Measurements from ENCODE around the gene USP35.
"Not testable (repeated sequence)": the region's sequence is repeated elsewhere in the genome, so short reads cannot be mapped to it uniquely, and the experiment has no call there.

The USP35 gene

DNA sequence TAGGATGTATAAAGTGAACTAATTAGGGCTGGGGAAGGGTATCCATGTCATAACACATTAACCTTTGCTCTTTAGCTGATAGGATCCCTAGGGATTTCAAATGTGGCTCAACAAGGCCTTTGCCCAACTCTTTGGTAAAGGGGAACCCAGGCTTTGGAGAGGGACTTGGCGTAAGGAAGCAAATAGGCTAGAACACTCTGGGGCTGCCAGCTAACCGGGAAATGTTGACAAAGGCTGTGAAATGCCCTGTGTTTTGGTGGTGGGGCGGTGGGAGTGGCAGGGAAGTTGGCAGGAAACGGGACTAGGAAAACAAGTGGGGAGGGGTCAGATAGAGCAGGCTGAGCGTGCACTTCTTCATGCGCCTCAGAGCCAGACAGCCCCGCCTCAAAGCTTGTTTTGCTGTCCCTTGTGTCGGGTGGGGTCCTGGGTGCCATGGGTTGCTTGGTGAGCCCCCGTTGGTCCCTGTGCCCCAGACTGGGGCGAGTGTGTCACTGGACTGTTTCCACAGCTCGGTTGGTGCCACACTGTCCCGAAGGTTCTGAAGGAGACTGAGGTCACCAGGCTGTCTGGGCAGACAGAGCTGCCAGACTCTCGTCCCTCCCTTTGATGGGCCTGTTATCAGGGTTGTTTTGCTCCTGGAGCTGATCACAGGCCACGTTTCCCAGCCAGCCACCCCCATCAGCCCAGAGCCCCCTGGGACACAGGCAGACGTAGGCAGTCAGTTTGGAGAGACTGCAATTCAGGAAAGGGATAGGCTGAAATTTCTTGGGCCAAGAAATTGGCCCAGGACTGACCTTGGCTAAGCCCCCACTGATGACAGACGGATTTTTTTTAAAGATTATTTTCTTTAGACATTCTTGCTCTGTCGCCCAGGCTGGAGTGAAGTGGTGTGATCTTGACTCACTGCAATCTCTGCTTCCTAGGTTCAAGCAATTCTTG is 19.9 kb upstream of the USP35 start:
- no peak for DNase-seq

DNA sequence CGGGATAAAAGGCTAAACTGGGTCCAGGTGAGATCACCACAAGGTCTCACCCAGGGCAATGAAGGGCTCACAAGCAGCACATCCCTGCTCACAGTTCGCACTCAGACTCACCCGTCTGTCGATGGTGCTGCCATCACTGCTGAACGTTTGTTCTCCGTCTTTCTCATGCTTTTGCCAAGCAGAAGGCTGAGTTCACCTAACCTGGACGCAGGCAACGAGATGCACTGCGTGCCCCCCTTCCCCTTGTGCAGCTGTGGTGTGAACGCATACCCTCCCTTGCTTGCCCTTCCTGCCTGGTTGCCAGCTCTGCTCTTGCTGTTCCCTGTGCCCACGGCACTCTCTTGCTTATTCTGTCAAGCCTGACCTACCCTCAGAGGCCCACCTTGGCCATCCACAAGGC is 18.3 kb upstream of the USP35 start:
- DNase-seq, result no peak

DNA sequence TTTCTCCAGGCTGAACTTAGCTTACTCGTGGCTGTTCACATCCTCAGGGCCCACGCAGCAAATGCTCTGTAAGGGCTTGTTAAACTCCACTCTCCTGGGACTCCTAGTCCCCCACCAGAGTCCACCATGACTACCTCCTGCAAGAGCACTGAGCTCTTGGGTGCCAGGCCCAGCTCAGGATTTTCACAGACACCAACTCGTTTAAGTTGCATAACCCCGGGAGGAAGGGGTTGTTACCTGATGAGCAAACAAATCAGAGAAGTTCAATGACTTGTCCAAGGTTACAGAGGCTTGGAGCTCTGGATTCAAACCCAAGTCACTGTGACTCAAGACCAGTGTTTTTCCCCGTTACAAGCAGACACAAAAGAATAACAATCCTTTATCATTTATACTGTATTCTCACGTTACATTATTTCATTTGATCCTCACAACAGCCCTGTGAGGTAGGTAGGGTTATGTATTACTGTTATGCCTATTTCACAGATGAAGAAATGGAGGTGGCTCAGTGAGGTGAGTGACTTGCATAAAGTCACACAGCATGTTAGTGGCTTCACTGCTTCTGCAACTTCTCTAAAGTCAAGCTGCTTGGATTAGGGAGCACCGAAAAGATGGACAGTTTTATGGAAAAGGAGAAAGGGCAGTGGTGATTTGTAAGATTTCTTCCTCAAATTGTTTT is 17.7 kb upstream of the USP35 start:
- DNase-seq, result no peak

DNA sequence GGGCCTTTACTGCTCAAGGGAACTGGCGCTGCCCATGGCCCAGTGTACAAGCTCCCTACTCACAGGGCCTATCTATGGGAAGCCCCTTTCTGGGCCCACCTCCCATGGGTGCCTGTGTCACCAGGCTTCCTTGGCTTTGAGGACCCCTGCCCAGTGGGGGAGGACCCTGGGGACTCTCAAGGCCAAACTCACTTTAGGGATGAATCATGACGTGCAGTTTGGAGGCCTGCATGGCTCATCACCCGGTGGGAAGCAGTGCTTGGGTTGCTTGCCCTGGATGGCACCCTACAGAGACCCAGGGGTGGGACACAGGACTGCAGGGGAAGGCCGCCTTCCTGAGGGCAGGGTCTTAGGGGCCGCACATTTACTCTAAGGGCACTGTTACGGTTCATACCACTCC is 16.8 kb upstream of the USP35 start:
- DNase-seq, result no peak

DNA sequence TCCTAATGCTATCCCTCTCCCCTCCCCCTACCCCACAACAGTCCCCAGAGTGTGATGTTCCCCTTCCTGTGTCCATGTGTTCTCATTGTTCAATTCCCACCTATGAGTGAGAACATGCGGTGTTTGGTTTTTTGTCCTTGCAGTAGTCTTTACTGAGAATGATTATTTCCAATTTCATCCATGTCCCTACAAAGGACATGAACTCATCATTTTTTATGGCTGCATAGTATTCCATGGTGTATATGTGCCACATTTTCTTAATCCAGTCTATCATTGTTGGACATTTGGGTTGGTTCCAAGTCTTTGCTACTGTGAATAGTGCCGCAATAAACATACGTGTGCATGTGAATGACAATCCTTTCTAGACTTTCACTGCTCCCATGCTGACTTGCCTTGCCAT is 12.9 kb upstream of the USP35 start:
- DNase-seq, result not testable (repeated sequence)

DNA sequence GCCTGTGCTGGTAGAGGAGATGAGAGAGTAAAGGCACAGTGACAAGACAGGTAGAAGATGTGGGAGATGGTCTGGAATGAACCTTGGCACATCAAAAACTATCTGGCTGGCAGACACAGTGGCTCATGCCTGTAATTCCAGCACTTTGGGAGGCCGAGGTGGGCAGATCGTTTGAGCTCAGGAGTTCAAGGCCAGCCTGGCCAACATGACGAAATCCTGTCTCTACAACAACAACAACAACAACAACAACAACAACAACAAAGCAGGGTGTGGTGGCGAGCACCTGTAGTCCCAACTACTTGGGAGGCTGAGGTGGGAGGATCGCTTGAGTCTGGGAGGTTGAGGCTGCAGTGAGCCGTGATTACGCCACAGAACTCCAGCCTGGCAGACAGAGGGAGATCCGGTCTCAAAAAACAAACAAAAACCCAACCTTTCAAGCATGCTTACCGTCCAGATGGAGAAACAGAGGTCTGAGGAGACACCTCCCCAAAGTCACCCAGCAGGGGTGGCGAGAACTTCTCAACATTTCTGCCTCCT is 12.0 kb upstream of the USP35 start:
- DNase-seq, result no peak

DNA sequence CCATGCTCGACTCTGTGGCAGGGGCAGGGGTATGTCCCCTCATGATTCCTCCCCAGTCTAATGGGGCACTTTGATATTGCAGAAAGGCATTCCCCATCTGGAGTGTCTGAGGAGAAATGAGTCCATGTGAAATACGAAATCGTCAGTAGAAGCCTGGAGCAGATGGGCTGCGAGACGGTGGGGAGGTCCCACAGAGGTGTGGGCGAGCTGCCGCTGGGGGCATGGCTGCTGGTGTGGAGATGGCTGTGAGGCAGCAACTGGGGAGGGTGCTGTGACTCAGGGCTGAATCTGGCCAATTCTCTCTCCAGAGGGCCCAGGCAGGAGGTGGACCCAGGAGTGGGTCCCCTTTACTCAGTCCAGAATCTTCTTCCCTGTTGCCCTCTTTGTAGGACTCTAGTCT is 11.5 kb upstream of the USP35 start:
- DNase-seq, result no peak

DNA sequence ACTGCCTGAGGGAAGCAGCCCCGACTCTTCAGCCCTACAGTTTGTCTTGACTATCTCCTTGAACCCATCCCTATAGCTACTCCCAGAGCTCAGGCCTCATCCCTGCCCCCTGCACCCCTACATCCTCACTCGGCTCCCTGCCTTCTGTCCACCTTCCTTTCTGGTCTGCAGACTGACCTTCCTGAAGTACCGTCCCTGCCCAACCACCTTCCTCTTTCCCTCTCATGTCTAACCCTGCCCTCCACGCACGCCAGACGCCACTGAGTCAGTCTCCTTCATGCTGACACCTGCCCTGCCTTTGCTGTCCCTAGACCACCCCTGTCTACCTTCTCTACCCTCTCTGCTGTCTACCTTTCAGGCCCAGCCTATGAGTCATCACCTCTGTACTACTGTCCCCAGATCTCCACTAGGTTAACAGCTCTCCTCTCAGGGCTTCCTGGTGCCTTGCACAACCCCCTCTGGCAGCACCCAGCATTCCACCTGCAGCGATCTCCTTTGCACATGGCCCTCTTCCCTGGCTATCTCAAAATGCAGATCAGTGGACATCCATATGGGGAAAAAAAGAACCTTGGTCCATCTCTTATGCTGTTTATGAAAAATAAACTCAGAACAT is 9.2 kb upstream of the USP35 start:
- no peak for DNase-seq

DNA sequence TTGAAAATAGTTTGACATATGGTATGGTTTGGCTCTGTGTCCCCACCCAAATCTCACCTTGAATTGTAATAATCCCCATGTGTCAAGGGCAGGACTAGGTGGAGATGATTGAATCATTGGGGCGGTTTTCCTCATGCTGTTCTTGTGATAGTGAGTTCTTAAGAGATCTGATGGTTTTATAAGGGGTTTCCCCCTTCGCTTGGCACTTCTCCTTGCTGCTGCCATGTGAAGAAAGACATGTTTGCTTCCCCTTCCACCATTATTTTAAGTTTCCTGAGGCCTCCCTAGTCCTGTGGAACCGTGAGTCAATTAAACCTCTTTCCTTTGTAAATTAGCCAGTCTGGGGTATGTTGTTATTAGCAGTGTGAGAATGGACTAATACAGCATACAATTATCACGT is 8.0 kb upstream of the USP35 start:
- DNase-seq, result no peak

DNA sequence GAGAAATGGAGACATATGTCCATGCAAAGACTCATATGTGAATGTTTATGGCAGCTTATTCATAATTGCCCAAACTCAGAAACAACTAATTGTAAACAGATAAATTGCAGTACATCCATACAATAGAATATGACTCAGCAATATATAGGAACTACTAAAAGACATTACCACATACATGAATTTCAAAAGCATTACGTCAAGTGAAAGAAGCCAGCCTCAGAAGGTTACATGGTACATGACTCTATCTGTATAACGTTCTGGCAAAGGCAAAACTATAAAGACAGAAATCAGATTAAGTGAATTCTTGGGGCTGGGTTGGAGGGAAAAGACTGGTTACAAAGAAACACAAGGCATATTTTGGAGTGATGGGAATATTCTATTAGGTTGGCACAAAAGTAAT is 7.5 kb upstream of the USP35 start:
- DNase-seq, result no peak

DNA sequence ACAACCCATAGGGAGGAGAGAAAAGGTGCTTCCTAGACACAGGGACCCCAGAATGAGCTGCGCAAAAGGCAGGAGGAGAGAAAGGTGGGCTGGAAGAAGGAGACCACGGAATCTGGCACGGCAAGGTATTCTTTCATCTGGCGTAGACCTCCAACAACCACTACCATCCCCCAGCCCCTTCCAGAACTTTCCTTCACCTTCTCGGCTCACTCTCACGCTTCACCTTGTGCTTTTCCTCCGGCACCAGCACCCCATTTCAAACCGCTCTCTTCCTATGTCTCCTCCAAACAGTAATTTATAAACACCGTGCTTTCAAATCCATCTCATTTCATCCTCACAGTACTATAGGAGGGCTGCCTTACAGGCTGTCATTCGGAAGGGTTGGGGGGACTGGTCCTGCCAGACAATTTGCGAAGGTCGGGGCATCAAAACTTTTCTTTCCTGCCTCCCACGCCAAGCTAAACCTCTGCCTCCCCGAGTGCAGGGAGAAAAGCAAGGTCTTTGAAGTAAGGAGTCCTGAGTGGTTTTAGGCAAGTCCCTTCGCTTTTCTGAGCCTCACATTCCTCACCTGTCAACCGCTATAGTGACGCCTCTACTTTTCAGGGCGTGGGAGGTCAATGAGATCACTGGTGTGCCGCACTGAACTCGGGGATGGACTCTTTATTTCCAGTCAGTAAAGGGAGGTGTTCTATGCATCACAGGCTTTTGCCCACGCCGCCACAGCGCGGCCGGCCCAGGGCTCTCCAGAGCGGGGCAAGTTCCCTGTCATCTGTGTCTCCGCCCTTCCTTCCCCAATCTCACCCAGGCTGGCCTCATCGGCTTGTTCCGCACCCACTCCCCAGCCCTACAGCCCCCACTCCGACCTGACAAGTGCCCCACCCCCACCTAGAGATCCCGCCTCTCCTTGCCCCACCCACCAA is 1.1 kb upstream of the USP35 start:
- no peak for DNase-seq

DNA sequence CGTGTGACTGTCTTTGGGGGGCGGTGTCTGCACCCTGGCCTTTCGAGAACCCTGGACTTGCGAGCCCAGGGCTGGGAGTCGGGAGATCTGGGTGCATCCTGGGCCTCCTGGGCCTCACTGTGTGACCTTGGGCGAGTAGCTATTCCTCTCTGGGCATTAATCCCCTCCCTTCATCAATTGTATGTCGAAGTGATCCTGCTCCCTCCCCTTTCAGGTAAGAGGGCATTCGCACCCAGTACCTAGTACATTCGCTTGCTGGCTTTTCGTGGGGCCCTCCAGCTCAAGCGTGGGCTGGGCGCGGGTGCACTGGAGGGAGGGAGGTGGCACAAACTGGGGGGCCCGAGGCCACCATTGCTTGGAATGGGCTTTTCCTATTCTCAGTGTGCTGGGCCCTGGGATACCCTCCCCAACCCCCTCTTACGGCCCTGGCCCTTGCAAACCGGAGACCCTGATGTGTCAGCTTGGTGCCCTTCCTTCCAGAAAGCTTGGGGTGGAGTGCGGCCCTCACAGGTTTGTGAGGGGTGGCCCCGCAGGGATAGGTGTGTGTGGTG is 530 bp downstream of the USP35 start:
- no peak for DNase-seq

DNA sequence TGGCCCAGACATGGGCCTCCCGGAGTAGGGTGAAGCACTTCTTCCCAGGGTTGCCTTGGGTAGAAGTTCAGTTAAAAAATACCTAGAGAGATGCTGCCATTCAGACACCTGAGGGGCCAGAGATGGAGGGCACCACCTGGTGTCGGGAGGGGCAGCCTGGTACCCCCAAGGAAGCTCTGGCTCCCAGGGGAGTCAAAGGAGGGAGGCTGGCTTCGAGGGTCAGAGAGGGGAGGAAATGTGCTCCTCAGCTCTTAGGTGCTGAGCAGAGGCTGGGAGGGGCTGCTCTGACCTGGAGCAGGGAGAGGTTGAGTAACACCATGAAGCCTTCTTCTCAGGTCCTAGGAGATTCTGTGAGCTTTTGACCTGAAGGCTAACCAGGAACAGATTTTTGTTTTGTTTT is 1.1 kb downstream of the USP35 start:
- DNase-seq, result no peak

DNA sequence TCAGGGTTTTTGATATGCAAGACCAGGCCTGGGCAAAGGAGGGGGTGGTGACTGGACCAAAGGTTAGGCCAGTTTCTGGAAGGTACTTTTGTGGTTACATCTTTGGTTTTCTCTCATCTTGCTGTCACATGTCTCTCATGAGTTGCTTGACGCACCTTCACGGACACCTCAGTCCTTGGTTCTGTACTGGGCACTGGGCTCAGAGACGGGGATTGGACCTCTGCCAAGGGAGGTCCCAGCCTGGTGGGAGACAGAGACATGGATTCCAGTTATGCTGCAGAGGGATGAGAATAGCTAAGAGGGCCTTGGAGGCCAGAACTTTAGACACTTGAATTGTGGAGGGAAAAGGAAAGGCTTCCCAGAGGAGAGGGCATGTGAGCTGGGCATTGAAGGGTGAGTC is 1.7 kb downstream of the USP35 start:
- no peak for DNase-seq

DNA sequence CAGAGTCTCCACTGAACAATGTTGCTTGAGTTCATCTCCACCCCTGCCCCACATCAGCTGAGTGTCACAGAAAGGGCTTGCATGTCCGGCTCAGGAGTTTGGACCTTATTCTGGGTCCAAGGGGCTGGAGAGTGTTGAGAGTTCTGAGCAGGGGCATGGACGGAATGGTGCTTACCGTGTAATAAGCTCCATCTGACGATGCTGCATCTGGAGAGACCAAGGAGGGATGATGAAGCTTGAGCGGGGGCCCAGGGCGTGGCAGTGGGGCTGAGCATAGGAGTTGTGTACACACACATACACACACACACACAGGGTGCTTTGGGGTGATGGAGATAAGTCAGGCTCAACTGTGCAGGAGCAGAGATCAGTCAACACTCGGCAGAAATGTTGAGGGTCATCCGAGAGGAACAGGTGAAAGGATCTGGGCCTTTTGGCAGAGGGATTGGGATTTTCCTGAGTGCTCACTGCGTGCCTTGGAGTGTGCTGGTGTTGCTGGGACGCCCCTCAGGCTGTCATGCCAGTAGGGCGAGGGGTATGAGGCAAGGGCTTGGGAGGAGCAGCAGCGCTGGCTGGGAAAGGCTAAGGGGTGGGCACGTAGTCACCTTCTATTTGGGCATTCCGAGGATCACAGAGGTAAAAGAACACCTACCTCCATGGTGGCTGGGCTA is 2.3 kb downstream of the USP35 start:
- no peak for DNase-seq

DNA sequence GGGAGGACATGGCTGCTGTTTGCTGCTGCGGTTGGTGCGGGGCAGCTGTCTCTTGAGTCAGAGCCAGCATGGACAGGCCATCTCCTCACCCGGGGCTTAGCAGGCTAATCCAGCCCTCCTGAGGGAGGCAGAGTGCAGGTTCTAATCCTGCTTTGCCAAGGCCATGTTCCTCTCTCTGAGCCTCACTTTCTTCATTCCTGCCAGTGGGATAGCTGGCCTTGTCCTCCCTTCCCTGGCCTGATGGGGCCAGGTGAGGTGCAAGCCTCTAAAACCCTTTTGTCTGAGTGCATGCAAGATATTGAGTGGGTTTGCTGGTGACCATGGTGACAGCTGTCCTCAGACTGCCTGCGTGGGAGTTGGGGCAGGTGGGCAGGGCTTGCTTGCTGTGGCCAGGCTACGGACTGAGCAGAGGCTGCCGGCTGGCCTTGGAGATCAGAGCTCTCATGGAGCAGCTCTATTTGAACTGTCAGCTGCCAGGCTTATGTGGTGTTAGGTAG is 3.6 kb downstream of the USP35 start:
- no peak for DNase-seq

DNA sequence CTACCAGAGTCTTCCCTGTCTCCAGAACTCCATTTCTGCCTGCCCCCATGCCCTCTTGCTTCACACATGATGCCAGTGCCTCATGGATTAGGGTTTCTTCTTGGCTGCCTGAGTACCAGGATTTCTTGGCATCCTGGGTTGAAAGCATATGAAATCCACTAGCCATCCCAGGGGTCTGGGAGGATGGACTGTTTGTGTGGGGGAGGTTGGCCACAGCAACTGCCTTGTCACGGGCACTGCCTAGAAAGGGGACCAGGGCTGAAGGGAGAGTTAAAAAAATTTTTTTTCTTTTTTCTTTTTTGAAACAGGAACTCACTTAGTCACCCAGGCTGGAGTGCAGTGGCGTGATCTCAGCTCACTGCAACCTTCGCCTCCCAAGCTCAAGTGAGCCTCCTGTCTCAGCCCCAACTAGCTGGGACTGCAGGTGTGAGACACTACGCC is 4.2 kb downstream of the USP35 start:
- no peak for DNase-seq

DNA sequence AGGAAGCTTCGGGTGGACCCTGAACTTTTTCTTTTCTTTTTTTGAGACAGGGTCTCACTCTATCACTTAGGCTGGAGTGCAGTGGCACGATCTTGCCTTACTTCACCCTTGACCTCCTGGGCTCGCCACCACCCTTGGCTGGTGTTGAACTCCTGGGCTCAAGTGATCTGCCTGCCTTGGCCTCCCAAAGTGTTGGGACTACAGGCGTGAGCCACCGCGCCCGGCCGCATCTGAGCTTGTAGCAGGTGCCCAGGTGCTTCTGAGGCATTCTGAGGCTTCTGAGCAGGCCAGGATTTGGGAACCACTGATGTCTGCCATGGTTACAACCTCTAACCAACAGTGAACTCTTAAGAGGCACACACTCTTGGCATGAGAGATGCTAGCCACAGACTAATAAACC is 5.1 kb downstream of the USP35 start:
- DNase-seq, result no peak

DNA sequence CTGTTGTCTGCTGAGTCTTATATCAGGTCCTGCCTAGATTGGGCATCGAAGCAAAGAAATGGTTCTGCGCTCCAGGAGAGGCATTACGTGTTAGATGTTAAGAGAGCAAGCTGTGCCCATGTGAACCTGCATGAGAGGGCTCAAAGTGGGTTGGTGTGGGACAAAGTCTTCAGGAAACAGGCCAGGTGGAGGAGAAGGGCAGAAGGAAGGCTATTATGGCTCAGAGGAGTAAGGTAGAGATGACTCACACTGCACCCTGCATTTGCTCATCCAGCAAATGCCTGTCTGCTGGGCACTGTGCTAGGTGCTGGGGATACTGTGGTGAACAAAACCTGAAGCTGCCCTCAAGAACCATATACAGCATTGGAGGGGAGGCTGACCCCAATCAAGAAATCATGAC is 5.8 kb downstream of the USP35 start:
- no peak for DNase-seq

DNA sequence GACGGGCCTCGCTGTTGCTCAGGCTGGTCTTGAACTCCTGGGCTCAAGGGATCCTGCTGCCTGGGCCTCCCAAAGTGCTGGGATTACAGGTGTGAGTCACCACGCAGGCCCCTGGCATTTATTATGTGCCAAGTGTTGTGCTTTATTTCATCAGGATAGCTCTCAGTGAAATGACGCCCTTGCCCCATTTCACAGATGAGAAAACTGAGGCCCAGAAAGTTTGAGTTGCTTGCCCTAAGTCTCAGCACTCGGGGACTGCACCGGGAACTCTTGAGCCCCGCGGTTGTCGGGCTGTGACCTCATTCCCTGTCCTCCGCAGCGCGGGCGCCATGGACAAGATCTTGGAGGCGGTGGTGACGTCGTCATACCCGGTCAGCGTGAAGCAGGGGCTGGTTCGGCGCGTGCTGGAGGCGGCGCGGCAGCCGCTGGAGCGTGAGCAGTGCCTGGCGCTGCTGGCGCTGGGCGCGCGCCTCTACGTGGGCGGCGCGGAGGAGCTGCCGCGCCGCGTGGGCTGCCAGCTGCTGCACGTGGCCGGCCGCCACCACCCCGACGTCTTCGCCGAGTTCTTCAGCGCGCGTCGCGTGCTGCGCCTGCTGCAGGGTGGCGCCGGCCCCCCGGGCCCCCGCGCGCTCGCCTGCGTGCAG is 7.3 kb downstream of the USP35 start:
- no peak for DNase-seq

DNA sequence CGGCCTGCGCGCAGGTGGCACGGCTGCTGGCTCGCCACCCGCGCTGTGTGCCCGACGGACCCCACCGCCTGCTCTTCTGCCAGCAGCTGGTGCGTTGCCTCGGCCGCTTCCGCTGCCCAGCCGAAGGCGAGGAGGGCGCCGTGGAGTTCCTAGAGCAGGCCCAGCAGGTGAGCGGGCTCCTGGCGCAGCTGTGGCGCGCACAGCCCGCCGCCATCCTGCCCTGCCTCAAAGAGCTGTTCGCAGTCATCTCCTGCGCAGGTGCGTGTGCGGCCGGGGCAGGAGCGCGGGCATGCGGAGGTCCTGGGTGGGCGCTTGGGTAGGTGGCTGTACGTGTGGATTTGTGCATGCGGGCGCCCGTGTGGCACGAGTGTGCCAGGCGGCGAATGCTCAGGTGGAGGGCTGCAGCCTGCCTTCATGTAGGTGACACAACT is 8.0 kb downstream of the USP35 start:
- no peak for DNase-seq

Data from NCI-H1417 treated with DMSO at 0.1 percent for 48 hours (cell line).